Measurements from ENCODE around the gene MRPS18A. TPM values are rescaled to one million over a fixed set of nuclear protein-coding genes. Genes with fewer than 3 reads are reported as not detected.

Gene MRPS18A
- total RNA-seq, 2 experiments from 2014 or later: 37.3 to 46.4 TPM

- ChIA-PET CTCF (interaction anchor here (1.4 to 5.7 kb wide), 2 partner anchors 12 to 16 kb away, joined by 3 to 46 read pairs; no protein-coding TSS in a partner anchor), POLR2A (no interaction called here)
- Mint-ChIP-seq H3K4me1 (peaks cover 35% of the 10 kb centered on the region), H3K9me3 (no peaks in the 10 kb centered on the region), H3K4me3 (no peak overlapping the region), H3K27ac (no peak overlapping the region), H3K36me3 (ENCODE audit: low read depth) (peaks cover 21% of the 10 kb centered on the region), H3K27me3 (no peaks in the 10 kb centered on the region)
- no peak for DNase-seq
Observed at GRCh38 chr6:43682724-43683429, 4.7 kb downstream of the MRPS18A start.

GRCh38 chr6:43681303-43681702 is 6.3 kb downstream of the MRPS18A start:
- CTCF ChIA-PET: interaction anchor here (1.4 to 5.7 kb wide), 2 partner anchors 10 to 14 kb away, joined by 3 to 46 read pairs; no protein-coding TSS in a partner anchor
- no peak overlapping the region for H3K4me3 Mint-ChIP-seq
- no peaks in the 10 kb centered on the region for H3K27me3 Mint-ChIP-seq
- peaks cover 16% of the 10 kb centered on the region for H3K36me3 Mint-ChIP-seq (ENCODE audit: low read depth)
- peaks cover 24% of the 10 kb centered on the region for H3K4me1 Mint-ChIP-seq
- POLR2A ChIA-PET: no interaction called here
- no peaks in the 10 kb centered on the region for H3K9me3 Mint-ChIP-seq
- DNase-seq: no peak
- no peak overlapping the region for H3K27ac Mint-ChIP-seq

- POLR2A ChIA-PET: no interaction called here
- no peaks in the 10 kb centered on the region for H3K9me3 Mint-ChIP-seq
- peaks cover 18% of the 10 kb centered on the region for H3K4me1 Mint-ChIP-seq
- no peak overlapping the region for H3K27ac Mint-ChIP-seq
- H3K36me3 Mint-ChIP-seq (ENCODE audit: low read depth): peaks cover 20% of the 10 kb centered on the region
- no peak for DNase-seq
- H3K4me3 Mint-ChIP-seq: no peak overlapping the region
- H3K27me3 Mint-ChIP-seq: no peaks in the 10 kb centered on the region
- CTCF ChIA-PET: interaction anchor here (1.2 to 5.7 kb wide), 2 partner anchors 14 to 89 kb away, joined by 3 to 46 read pairs; no protein-coding TSS in a partner anchor
Observed at GRCh38 chr6:43680308-43681200, 7.0 kb downstream of the MRPS18A start.

- Mint-ChIP-seq H3K4me1 (peaks cover 10% of the 10 kb centered on the region), H3K27ac (no peak overlapping the region), H3K27me3 (no peaks in the 10 kb centered on the region), H3K36me3 (ENCODE audit: low read depth) (peaks cover 30% of the 10 kb centered on the region), H3K9me3 (no peaks in the 10 kb centered on the region), H3K4me3 (no peak overlapping the region)
- CTCF ChIA-PET: interaction anchor here (0.5 to 5.7 kb wide), 4 partner anchors 12 to 95 kb away, joined by 3 to 46 read pairs (median 4); no protein-coding TSS in a partner anchor
- POLR2A ChIA-PET: no interaction called here
- DNase-seq: no peak
Observed at GRCh38 chr6:43679057-43679456, 8.5 kb downstream of the MRPS18A start.

- peaks cover 5% of the 10 kb centered on the region for H3K4me1 Mint-ChIP-seq
- DNase-seq: no peak
- H3K36me3 Mint-ChIP-seq (ENCODE audit: low read depth): peaks cover 31% of the 10 kb centered on the region
- POLR2A ChIA-PET: no interaction called here
- CTCF ChIA-PET: interaction anchor here (0.9 to 5.7 kb wide), 4 partner anchors 10 to 96 kb away, joined by 3 to 46 read pairs (median 4); partner anchors contain the start of gene MRPS18A
- H3K27ac Mint-ChIP-seq: no peak overlapping the region
- H3K4me3 Mint-ChIP-seq: no peak overlapping the region
- no peaks in the 10 kb centered on the region for H3K27me3 Mint-ChIP-seq
- H3K9me3 Mint-ChIP-seq: no peaks in the 10 kb centered on the region
Observed at GRCh38 chr6:43678341-43678740, 9.2 kb downstream of the MRPS18A start.

GRCh38 chr6:43677759-43678158 is 9.8 kb downstream of the MRPS18A start:
- DNase-seq: no peak
- POLR2A ChIA-PET: no interaction called here
- peaks cover 35% of the 10 kb centered on the region for H3K36me3 Mint-ChIP-seq (ENCODE audit: low read depth)
- H3K4me3 Mint-ChIP-seq: no peak overlapping the region
- H3K27me3 Mint-ChIP-seq: no peaks in the 10 kb centered on the region
- no peaks in the 10 kb centered on the region for H3K9me3 Mint-ChIP-seq
- H3K27ac Mint-ChIP-seq: no peak overlapping the region
- peaks cover 2% of the 10 kb centered on the region for H3K4me1 Mint-ChIP-seq
- CTCF ChIA-PET: interaction anchor here (0.6 to 5.7 kb wide), 3 partner anchors 10 to 25 kb away, joined by 3 to 46 read pairs (median 4); partner anchors contain the start of gene MRPS18A

- no peak overlapping the region for H3K4me3 Mint-ChIP-seq
- H3K27ac Mint-ChIP-seq: no peak overlapping the region
- ChIA-PET CTCF (interaction anchor here (0.6 to 5.7 kb wide), 2 partner anchors 10 to 25 kb away, joined by 4 to 46 read pairs; no protein-coding TSS in a partner anchor), POLR2A (no interaction called here)
- H3K27me3 Mint-ChIP-seq: no peaks in the 10 kb centered on the region
- peaks cover 33% of the 10 kb centered on the region for H3K36me3 Mint-ChIP-seq (ENCODE audit: low read depth)
- no peak for DNase-seq
- H3K4me1 Mint-ChIP-seq: no peaks in the 10 kb centered on the region
- H3K9me3 Mint-ChIP-seq: no peaks in the 10 kb centered on the region
Observed at GRCh38 chr6:43676962-43677606, 10.5 kb downstream of the MRPS18A start.

GRCh38 chr6:43674921-43675320 is 12.7 kb downstream of the MRPS18A start:
- Mint-ChIP-seq H3K36me3 (ENCODE audit: low read depth) (peaks cover 34% of the 10 kb centered on the region), H3K27ac (no peak overlapping the region), H3K4me1 (peaks cover 13% of the 10 kb centered on the region), H3K4me3 (no peak overlapping the region), H3K27me3 (no peaks in the 10 kb centered on the region), H3K9me3 (no peaks in the 10 kb centered on the region)
- POLR2A ChIA-PET: no interaction called here
- CTCF ChIA-PET: no interaction called here
- DNase-seq: no peak

GRCh38 chr6:43674291-43674690 is 13.3 kb downstream of the MRPS18A start:
- Mint-ChIP-seq H3K4me1 (peaks cover 19% of the 10 kb centered on the region), H3K4me3 (no peak overlapping the region), H3K27ac (no peak overlapping the region), H3K36me3 (ENCODE audit: low read depth) (peaks cover 35% of the 10 kb centered on the region), H3K27me3 (no peaks in the 10 kb centered on the region), H3K9me3 (no peaks in the 10 kb centered on the region)
- POLR2A ChIA-PET: no interaction called here
- CTCF ChIA-PET: interaction anchor here (0.6 kb wide), 1 partner anchor 506 kb away, joined by 3 read pairs; no protein-coding TSS in a partner anchor
- DNase-seq: no peak

GRCh38 chr6:43673444-43674084 is 14.0 kb downstream of the MRPS18A start:
- peaks cover 35% of the 10 kb centered on the region for H3K36me3 Mint-ChIP-seq (ENCODE audit: low read depth)
- ChIA-PET POLR2A (no interaction called here), CTCF (interaction anchor here (2.0 kb wide), 1 partner anchor 27 kb away, joined by 8 read pairs; no protein-coding TSS in a partner anchor)

GRCh38 chr6:43671801-43672690 is 15.5 kb downstream of the MRPS18A start:
- Mint-ChIP-seq H3K27me3 (no peaks in the 10 kb centered on the region), H3K4me1 (peaks cover 41% of the 10 kb centered on the region), H3K9me3 (no peaks in the 10 kb centered on the region), H3K4me3 (no peak overlapping the region), H3K27ac (no peak overlapping the region), H3K36me3 (ENCODE audit: low read depth) (peaks cover 34% of the 10 kb centered on the region)
- POLR2A ChIA-PET: no interaction called here
- CTCF ChIA-PET: interaction anchor here (1.2 to 2.0 kb wide), 2 partner anchors 26 to 37 kb away, joined by 3 to 8 read pairs; no protein-coding TSS in a partner anchor
- no peak for DNase-seq

More at GRCh38 chr6:43673444-43674084, 14.0 kb downstream of the MRPS18A start:
- Mint-ChIP-seq H3K9me3 (no peaks in the 10 kb centered on the region), H3K4me3 (no peak overlapping the region), H3K27ac (no peak overlapping the region), H3K27me3 (no peaks in the 10 kb centered on the region), H3K4me1 (peaks cover 25% of the 10 kb centered on the region)
- no peak for DNase-seq
